Adrenal gland (tissue), 12 donors: ENCODE data around the gene PACS2. TPM values are rescaled to one million over a fixed set of nuclear protein-coding genes. Genes with fewer than 3 reads are reported as not detected.

Experiments
- DNase-seq, 7 donors: peaks; one replicate each; pipeline ENCODE4 v3.0.0-alpha.2; 2019 to 2020
- H3K27ac ChIP-seq, 5 donors: fragments of 200-600 bp; sonication (generic) in 4 of 5; 1 replicate in 3 of 5; 2 replicates in 2 of 5; pipeline versions ENCODE4 v1.5.1 to v1.8.0; 2016 to 2020; ENCODE audit warnings: mild to moderate bottlenecking in 1 of 5
- H3K27me3 ChIP-seq: fragments of 200-600 bp; 2 replicates; pipeline ENCODE4 v1.8.0; 2021
- H3K36me3 ChIP-seq, 2 donors: fragments of 200-600 bp; replicated peaks in 1 of 2; 1 replicate in 1 of 2; 2 replicates in 1 of 2; pipeline versions ENCODE4 v1.5.1 to v1.8.0; 2018 to 2022
- H3K4me1 ChIP-seq, 2 donors: fragments of 200-600 bp; replicated peaks in 1 of 2; 1 replicate in 1 of 2; 2 replicates in 1 of 2; pipeline versions ENCODE4 v1.5.1 to v1.8.0; 2018 to 2021
- H3K4me3 ChIP-seq, 4 donors: fragments of 200-600 bp; sonication (generic) in 3 of 4; one replicate each; pipeline ENCODE4 v1.5.1; 2016 to 2018
- H3K9me3 ChIP-seq, 3 donors: fragments of 200-600 bp; sonication (generic) in 1 of 3; replicated peaks in 1 of 3; 1 replicate in 2 of 3; 2 replicates in 1 of 3; pipeline versions ENCODE4 v1.5.1 to v1.8.0; 2016 to 2021
- CTCF ChIP-seq, 6 experiments: fragments of 450-650 bp in 4 of 6; fragments of 200-600 bp in 2 of 6; sonication (generic) in 1 of 6; IDR thresholded peaks; 1 replicate in 5 of 6; 2 replicates in 1 of 6; pipeline versions ENCODE4 v1.5.1 to v1.8.0; 2016 to 2021; ENCODE audit warnings: antibody characterized with exemption in 6 of 6, mild to moderate bottlenecking in 2 of 6, moderate library complexity in 1 of 6
- POLR2A ChIP-seq, 2 donors: fragments of 450-650 bp; IDR thresholded peaks; one replicate each; pipeline ENCODE4 v1.6.1; 2017; ENCODE audit warnings: antibody characterized with exemption in 2 of 2, mild to moderate bottlenecking in 2 of 2, moderate library complexity in 1 of 2
- WGBS, 4 donors: extraction: QIAGEN DNeasy Blood & Tissue Kit in 2 of 4; methylation state at CpG; one replicate each; pipeline versions ENCODE4 v1.1.5 to v1.1.7; 2013 to 2017; 5-methylcytosine and 5-hydroxymethylcytosine counted together
- intact Hi-C, 2 donors: fragments of 100-400 bp; cut with DNase I; formaldehyde crosslinking; loops; one replicate each; pipeline versions ENCODE4 v1.14.1 to v1.15.0; 2022 to 2023
- polyA plus RNA-seq, 3 donors: library from polyadenylated mRNA; stranded (reverse); fragments of 200-250 nt in 2 of 3; fragments of 350-450 nt in 1 of 3; fragmentation: Illumina TruSeq in 1 of 3; extraction: RNeasy Lipid Tissue Mini Kit (QIAGEN cat#74804) in 1 of 3; gene quantifications; one replicate each; pipeline ENCODE4 v1.2.3, GENCODE V29; 2013 to 2014
- total RNA-seq, 9 donors: library from RNA; depleted of rRNA in 4 of 9; stranded (reverse); fragments of >200 nt in 4 of 9; fragments of 120-200 nt in 1 of 9; fragmentation: NEBNext Ultra II Directional in 1 of 9; extraction: Animal tissue kit (Norgen Biotek cat#: 25700) in 1 of 9; gene quantifications; one replicate each; pipeline versions ENCODE4 v1.1.0 to v1.2.4, GENCODE V29; 2013 to 2023
- donor health status: healthy with polysubstance abuse.
- donor health status: Bipolar disorder and iron deficiency.
- donor health status: DM: yes; HTN: yes; CAD: no.
- donor health status: DM: no; HTN: no; CAD: no.
- donor health status: DM: no; HTN: no; CAD: no.
- donor health status: DM: yes; HTN: yes; CAD: no.

Gene PACS2
- total and polyA plus RNA-seq, 12 donors = 19.5 to 221 (median 81.1) TPM

- 87 to 97% (median 96%) methylated on average over 8 to 19 of the region's 19 CpGs for WGBS, 4 donors
- H3K4me3 ChIP-seq = no peak overlapping the region
- intact Hi-C loops = no loop called here
- peaks cover 0 to 41% of the 10 kb centered on the region in 2 donors for H3K36me3 ChIP-seq
- DNase-seq = no peak
- H3K27me3 ChIP-seq = no peaks in the 10 kb centered on the region
- H3K9me3 ChIP-seq = no peaks in the 10 kb centered on the region
- TF ChIP-seq POLR2A (IDR thresholded peaks at IDR 0.05) = no peak
- no peak for TF ChIP-seq CTCF (IDR thresholded peaks at IDR 0.05)
- no peaks in the 10 kb centered on the region for H3K4me1 ChIP-seq
- H3K27ac ChIP-seq = no peak overlapping the region
Measured at GRCh38 chr14:105385322-105385637, 70.7 kb downstream of the PACS2 start.

- Histone ChIP-seq H3K4me3 (no peak overlapping the region), H3K27me3 (no peaks in the 10 kb centered on the region), H3K36me3 (peaks cover 0 to 41% of the 10 kb centered on the region in 2 donors), H3K4me1 (no peaks in the 10 kb centered on the region), H3K9me3 (no peaks in the 10 kb centered on the region), H3K27ac (no peak overlapping the region)
- peak in 3 of 7 donors; percentile 20 to 50 (median 43) for DNase-seq
- TF ChIP-seq POLR2A (IDR thresholded peaks at IDR 0.05) = no peak
- 83 to 90% (median 87%) methylated on average over 8 to 22 of the region's 22 CpGs for WGBS, 4 donors
- intact Hi-C loops = no loop called here
Measured at GRCh38 chr14:105385698-105386365, 71.3 kb downstream of the PACS2 start.

GRCh38 chr14:105386581-105387529 lies 72.3 kb downstream of the PACS2 start:
- no peak for DNase-seq

DNA sequence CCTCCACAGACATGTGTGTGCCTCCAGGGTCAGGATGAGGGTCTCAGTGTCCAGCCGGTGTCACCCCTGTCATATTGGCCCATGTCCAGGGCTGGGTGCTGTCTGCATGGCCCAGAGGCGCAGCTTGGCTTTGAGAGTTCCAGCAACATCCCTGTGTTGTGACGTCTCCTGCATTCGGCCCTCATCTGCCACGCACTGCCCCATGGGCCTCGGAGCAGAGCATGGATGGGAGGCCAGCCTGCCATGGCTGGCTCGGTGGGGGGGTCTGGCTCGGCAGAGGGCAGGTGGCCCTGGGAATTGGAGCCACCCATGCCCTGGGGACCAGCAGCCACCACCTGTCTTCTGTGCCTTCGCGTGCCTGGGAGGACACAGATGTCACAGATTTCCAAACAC lies 73.0 kb downstream of the PACS2 start:
- Histone ChIP-seq H3K4me3 (no peak overlapping the region), H3K9me3 (no peaks in the 10 kb centered on the region), H3K27ac (no peak overlapping the region), H3K27me3 (no peaks in the 10 kb centered on the region), H3K36me3 (peaks cover 0 to 35% of the 10 kb centered on the region in 2 donors), H3K4me1 (no peaks in the 10 kb centered on the region)
- no peak for TF ChIP-seq POLR2A (IDR thresholded peaks at IDR 0.05)
- no peak for TF ChIP-seq CTCF (IDR thresholded peaks at IDR 0.05)
- WGBS, 4 donors = 84 to 96% (median 93%) methylated on average over 5 to 10 of the region's 10 CpGs
- no peak for DNase-seq
- intact Hi-C loops = no loop called here

More at GRCh38 chr14:105386581-105387529, 72.3 kb downstream of the PACS2 start:
- no peak overlapping the region for H3K4me3 ChIP-seq
- no peak overlapping the region for H3K27ac ChIP-seq
- TF ChIP-seq POLR2A (IDR thresholded peaks at IDR 0.05) = no peak
- no peak for TF ChIP-seq CTCF (IDR thresholded peaks at IDR 0.05)
- intact Hi-C loops = no loop called here
- 93 to 94% (median 94%) methylated on average over 7 to 33 of the region's 33 CpGs for WGBS, 4 donors
- no peaks in the 10 kb centered on the region for H3K9me3 ChIP-seq
- H3K27me3 ChIP-seq = no peaks in the 10 kb centered on the region
- no peaks in the 10 kb centered on the region for H3K4me1 ChIP-seq
- peaks cover 0 to 41% of the 10 kb centered on the region in 2 donors for H3K36me3 ChIP-seq
